ENCODE measurements around the gene ARHGAP8.

GRCh38 chr22:44755417-44755816, 3.0 kb downstream of the ARHGAP8 start:
- no peak for TF ChIP-seq POLR2A (IDR thresholded peaks at IDR 0.05; ENCODE audit: low read length)
- no peak for TF ChIP-seq EP300 (IDR thresholded peaks at IDR 0.05)
- TF ChIP-seq, protein P1, sequence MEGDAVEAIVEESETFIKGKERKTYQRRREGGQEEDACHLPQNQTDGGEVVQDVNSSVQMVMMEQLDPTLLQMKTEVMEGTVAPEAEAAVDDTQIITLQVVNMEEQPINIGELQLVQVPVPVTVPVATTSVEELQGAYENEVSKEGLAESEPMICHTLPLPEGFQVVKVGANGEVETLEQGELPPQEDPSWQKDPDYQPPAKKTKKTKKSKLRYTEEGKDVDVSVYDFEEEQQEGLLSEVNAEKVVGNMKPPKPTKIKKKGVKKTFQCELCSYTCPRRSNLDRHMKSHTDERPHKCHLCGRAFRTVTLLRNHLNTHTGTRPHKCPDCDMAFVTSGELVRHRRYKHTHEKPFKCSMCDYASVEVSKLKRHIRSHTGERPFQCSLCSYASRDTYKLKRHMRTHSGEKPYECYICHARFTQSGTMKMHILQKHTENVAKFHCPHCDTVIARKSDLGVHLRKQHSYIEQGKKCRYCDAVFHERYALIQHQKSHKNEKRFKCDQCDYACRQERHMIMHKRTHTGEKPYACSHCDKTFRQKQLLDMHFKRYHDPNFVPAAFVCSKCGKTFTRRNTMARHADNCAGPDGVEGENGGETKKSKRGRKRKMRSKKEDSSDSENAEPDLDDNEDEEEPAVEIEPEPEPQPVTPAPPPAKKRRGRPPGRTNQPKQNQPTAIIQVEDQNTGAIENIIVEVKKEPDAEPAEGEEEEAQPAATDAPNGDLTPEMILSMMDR (IDR thresholded peaks at IDR 0.05), result no peak
- no peak for TF ChIP-seq REST (IDR thresholded peaks at IDR 0.05)
- no peak for TF ChIP-seq JUN (IDR thresholded peaks at IDR 0.05)
- TF ChIP-seq HOXA7 (CRISPR knock-in tag; IDR thresholded peaks at IDR 0.05), result no peak
- TF ChIP-seq ZFP36 (IDR thresholded peaks at IDR 0.05; ENCODE audit: borderline replicate concordance, partially characterized antibody), result no peak
- no peak for TF ChIP-seq RFX5 (IDR thresholded peaks at IDR 0.05)
- TF ChIP-seq, protein P2, sequence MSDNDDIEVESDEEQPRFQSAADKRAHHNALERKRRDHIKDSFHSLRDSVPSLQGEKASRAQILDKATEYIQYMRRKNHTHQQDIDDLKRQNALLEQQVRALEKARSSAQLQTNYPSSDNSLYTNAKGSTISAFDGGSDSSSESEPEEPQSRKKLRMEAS (IDR thresholded peaks at IDR 0.05), result no peak
- no peak for TF ChIP-seq SREBF2 (IDR thresholded peaks at IDR 0.05)
- TF ChIP-seq RCOR1 (IDR thresholded peaks at IDR 0.05; ENCODE audit: low read depth, low read length), result no peak
- TF ChIP-seq KDM1A (IDR thresholded peaks at IDR 0.05; ENCODE audit: low read depth), result no peak
- TF ChIP-seq RAD21 (conservative IDR thresholded peaks at IDR 0.05 in 1 of 2, IDR thresholded peaks at IDR 0.05 in 1 of 2), result no peak

Data from A549 (cell line).